Activated T-helper 1 cell treated with Interleukin-2 at 50 U/mL for 16 hours (primary cell): Measurements from ENCODE around the gene TOMT.

ENCODE experiments used
- DNase-seq: peaks from one replicate; pipeline ENCODE4 v3.0.0-alpha.2; 2020; ENCODE audit warnings: low read depth

The TOMT gene, protein sequence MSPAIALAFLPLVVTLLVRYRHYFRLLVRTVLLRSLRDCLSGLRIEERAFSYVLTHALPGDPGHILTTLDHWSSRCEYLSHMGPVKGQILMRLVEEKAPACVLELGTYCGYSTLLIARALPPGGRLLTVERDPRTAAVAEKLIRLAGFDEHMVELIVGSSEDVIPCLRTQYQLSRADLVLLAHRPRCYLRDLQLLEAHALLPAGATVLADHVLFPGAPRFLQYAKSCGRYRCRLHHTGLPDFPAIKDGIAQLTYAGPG

DNA sequence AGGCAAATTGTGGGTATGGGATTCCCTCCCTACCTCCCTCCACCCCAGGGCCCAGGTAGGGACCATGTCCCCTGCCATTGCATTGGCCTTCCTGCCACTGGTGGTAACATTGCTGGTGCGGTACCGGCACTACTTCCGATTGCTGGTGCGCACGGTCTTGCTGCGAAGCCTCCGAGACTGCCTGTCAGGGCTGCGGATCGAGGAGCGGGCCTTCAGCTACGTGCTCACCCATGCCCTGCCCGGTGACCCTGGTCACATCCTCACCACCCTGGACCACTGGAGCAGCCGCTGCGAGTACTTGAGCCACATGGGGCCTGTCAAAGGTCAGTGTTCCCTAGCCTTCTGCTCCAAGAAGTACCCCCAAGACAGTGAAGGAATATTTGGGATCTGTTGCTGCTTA lies at the start of gene TOMT:
Gene TOMT (plus strand): TSS at position 37 of the 400 bp plus-strand sequence. CDS start 28 bp downstream, at position 65.
- DNase-seq, result no peak

DNA sequence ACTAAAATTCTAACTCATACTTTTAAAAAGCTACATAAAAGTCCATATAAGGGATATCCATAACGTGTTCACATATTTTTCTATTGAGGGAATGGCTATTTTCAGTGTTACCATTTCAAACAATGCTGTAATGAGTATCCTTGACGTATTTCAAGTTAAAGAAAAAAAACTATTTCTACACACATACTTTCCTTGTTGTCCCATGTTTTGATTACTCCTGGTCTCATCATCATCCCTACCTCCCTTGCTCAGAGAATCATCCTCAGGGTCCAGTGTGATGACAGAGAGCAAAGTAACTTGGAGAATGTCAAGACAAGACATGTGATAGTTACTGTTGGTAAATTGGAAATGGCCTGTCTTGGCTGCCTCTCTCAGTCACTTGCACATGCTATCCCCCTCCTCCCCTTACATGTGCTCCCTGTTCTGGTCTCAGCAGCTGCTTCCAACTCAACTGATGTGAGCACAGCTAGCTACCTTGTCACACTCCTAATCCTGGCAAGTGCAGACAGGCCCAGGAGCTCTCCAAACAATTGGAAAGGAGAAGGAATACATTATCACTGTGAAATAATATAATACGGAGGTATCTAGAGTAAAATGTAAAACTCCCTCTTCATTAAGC lies 47.2 kb upstream of the TOMT start:
- DNase-seq, result no peak

DNA sequence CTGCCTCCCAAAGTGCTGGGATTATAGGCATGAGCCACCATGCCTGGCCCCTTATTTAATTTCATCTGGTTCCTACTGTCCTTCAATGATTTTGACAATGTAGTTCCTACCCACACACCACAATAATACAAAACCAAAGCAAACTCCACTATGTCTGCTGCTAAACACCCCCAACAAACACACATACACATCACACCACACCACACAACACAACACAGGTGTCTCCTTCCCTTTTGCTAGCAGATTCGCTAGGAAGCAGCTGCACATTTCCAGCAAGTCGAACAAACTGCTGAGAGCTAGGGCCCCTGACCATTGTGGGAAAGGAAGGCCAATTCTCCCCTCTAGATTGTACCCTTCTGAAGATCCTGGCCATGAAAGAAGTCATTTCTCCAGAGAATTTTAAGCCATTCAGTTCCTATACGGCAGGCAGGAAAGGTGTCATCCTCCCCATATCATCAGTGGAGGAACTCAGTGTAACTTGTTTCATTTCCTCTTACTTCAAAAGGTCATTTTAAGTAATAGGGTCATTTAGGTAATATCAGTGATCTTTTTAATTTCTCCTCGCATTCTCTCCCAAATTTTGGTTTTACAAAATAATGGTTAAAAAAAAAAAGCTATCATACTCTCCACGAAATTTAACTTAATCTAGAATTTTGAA lies 43.9 kb upstream of the TOMT start:
- DNase-seq, result no peak

DNA sequence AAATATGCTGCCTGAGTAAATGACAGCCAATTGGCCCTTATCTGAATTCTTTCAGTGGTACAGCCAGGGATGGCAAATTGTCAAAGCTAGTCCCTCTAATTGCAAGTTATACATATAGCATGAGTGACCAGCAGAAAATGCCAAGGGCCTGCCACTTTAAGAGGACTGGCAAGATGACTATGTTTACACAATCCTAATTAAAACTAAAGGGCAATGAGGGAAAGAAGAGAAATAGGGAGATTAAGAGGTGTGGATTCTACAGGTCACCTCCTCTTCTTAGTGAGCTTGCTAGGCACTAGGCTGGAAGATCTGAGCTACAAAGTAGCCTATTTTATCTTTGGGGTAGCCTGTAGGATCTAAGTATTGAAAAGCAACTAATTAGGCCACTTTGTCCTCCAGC lies 38.9 kb upstream of the TOMT start:
- DNase-seq, result no peak

DNA sequence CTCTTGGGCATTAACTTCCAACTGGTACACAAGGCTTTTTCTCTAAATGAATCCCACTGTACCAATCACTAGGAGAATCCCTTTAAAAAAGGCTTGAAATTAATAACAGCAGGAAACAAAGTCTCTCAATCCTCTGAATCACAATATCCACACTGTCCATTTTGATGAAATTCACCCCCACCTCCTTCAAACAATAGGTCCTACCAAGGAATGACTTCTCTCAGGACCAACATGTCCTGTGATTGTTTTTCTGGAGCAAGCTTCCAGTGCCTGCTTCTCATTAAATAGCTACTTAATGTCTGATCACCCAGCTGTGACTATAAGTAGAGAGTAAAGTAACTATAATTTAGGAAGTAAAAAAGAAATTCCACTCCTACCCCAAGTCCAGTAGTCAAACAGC lies 38.5 kb upstream of the TOMT start:
- no peak for DNase-seq

DNA sequence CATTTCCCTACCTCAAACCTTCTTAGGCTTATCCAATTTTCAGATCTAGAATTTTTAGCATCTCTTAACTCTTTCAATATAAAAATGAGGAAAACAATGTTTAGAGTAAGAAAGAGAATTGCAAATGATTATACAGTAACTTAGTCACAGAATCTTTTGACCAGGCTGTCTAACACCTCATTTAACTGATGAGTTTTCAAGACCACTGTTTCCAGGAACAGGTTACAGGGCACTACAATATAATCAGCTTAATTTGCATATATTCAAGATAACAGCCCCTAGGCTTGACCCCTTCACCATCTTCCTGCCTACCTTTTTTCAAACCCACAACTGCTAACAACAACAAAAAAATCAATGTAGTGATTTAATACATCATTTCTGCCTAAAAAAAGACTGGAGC lies 38.0 kb upstream of the TOMT start:
- no peak for DNase-seq

DNA sequence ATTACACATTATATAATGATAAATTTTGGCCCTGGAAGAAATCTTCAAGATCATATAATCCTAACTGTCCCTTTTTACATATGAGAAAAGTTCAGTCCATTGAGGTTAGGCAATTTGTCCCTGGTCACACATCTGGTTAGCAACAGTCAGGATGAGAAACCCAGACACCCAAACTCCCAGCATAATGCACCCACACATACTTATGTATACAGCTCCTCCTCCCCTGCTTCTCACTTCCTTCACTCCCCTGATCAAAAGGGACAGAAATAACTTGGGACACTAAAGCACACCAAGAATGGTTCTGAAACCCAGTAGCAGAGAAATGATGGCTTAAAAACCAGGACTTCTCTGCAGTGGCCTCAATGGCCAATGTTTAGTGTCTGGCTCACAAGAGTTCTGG lies 36.5 kb upstream of the TOMT start:
- no peak for DNase-seq

DNA sequence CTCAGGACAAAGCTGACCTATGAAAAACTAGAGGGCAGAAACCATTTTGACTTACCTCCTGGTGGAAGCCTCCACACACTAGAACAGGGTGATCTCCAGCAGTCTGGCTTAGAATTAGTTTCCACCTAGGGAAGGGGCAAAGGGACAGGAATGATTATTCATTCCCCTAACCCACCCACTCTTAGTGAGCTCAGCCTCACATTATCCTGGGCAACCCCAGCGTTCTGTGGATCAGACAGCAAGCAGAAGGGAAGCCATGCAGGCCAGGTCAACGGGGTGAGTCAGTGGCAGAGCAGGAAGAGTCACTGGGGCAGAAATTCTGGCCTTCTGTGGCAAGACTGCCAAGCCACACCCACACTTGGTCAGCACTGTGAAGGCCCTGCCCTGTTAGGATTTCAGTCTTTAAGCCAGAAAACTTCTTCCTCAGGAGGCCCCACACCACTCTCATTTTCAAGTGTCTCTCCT lies 35.9 kb upstream of the TOMT start:
- DNase-seq, result no peak

DNA sequence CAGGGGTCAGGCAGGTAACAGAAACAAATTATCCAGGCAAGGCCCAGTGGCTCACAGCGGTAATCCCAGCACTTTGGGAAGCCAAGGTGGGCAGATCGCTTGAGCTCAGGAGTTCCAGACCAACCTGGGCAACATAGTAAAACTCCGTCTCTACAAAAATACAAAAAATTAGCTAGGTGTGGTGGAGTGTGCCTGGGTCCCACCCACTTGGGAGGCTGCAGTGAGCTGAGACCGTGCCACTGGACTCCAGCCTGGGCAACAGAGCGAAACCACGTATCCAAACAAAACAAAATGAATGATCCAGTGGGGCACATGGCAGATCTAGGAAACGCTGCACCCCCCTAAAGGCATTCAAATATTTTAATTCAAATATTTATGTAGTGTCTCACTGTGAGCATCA lies 35.2 kb upstream of the TOMT start:
- no peak for DNase-seq

DNA sequence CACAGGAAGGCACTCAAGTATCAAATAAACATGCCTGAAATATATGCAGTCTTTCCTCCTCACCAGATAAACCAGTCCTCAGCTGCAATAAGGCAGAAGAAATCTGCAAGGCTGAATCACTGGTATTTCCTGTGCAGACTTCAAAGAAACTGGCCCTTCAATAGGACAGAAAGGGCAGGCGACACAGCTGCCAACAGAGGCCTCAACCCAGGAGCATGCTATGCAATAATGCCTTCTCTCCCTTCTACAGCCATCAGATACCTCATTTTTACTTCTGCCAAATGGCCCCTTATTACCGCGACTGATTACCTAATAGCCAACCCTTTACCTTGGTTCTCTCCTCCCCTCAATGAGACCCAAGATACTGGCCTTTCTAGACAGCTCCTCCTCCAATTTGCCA lies 33.4 kb upstream of the TOMT start:
- DNase-seq, result no peak

DNA sequence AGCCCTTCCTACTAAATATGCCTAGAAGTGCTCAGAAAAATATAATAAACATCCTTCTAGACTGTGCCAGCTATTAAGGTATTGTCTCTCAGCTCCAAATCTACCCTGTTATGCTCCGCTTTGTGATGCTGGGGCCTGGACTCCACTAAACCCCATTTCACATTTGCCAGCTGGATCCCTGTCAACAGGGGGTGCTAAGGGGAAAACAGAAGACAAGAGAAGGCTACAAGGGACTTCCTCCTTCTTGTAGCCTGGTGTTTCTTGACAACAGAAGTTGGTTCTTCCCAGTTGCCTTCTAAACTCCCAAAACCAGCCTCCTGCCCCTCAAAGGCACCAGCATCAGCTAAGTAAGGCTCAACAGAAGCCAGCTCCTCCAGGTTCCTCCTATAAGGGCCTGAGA lies 30.6 kb upstream of the TOMT start:
- DNase-seq, result no peak

DNA sequence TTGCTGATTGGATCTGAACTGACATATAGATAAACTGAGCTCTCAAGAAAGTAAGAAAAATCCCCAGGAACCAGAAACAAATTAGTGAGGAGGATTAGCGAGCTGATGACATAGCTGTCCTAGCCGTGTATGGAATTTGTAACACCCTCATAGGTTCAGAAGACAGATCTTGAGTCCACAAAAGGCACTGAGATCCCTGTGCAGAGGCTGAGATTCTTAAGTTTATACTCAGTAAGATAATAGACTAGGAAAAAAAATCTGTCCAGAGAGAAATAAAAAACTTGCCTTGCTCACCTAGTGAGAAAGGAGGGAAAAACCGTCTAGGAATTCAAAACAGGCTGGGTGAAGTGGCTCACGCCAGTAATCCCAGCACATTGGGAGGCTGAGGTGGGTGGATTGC lies 30.0 kb upstream of the TOMT start:
- DNase-seq, result no peak

DNA sequence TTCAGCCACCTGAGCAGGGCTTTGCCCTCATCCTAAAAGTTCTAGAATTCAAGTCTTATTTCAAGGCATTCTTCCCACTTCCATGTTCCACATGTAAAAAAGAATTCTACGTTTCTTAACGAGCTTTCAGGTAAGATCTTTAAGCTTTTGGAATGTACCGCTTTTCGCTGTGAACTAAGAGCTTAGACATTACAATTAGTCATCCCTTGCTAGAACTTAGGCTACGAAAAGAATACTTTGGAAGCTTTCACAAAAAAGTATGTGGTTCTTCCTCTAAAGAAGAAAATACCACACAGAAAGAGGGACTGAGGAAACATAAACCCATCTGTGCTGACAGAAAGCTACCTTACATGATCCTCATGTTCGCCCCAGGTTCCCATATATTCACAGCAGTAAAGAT lies 27.2 kb upstream of the TOMT start:
- no peak for DNase-seq

DNA sequence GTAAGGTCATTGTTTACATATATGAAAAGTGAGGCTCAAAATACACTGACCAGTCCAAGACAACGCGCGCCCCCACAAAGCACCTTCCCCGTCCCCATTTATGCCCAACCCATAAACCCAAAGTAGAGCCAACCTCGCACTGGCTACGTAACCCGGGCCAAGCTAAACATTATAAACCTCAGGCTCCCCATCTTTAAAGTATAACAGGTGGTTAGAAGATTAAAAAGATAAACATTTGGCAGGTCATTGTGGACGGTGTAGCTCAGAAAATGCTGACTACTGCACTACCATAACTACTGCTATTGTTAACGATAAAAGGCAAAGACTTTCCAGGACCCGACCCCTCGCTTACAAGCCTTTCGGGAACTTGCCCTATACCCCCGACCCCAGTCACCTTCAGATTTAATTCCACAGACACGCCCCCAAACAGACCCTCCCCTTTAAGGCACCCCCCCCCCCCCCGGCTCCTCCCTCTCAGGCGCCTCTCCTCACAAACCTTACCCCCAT lies 25.9 kb upstream of the TOMT start:
- DNase-seq, result no peak

DNA sequence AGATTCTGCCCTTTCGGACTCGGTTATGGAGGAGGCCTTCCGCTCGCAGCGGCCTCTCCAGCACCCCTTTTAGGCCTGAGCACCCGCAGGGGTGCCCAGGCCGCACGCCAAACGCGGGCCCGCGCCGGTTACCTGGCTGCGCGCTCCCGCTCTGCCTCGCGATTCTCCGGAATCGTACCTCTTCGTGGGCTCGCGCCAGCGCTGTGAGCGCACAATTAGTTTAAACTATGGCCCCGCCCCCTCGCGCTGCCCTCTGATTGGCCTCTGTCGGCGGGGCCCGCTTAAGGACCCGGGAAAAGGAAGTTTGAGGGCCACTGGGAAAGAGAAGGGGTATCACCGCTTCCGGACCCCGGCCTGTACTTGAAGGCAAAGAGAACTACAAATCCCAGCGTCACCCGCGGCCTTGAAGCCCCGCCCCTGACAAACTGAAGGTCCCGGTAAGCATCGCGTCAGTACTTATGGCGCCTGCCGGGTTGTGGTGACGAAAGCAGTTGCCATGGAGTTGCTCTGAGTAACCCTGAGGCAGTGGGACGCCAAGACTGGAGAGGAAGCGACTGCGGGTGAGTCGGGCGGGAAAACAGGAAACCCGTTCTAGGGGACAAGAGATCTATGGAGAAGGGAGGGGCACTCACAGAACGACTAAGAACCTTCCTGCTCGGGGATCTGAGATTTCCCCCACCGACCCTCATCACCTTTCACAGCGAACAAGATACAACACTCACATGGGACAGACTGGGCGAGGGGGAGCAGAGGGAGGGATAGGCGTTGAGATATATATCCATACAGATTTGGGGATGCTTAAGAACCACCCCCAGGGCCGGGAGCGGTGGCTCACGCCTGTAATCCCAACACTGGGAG lies 25.2 kb upstream of the TOMT start, which contains the start of the genes LRRC51 and NUMA1:
Gene LRRC51 (plus strand): TSS at position 525 of the 858 bp plus-strand sequence. CDS start 8,234 bp downstream, outside the sequence.
Gene NUMA1 (minus strand): TSS at position 217 of the 858 bp plus-strand sequence. CDS start 44,599 bp downstream, outside the sequence.
- peak; percentile 97 for DNase-seq

DNA sequence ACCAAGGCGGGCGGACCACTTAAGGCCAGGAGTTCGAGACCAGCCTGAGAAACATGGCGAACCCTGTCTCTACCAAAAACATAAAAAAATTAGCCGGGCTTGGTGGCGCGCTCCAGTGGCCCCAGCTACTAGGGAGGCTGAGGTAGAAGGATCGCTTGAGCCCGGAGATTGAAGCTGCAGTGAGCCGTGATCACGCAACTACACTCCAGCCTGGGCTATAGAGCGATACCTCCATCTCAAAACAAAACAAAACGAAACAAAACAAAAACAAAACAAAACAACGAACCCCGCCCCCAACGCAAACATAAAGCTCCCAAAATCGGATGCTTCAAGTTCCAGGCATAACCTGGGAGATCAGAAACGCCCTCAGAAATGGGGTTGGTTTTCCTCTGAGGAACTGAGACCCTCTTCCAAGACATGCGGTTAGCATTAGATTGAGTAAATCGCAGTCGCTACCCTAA lies 24.5 kb upstream of the TOMT start:
- DNase-seq, result no peak

DNA sequence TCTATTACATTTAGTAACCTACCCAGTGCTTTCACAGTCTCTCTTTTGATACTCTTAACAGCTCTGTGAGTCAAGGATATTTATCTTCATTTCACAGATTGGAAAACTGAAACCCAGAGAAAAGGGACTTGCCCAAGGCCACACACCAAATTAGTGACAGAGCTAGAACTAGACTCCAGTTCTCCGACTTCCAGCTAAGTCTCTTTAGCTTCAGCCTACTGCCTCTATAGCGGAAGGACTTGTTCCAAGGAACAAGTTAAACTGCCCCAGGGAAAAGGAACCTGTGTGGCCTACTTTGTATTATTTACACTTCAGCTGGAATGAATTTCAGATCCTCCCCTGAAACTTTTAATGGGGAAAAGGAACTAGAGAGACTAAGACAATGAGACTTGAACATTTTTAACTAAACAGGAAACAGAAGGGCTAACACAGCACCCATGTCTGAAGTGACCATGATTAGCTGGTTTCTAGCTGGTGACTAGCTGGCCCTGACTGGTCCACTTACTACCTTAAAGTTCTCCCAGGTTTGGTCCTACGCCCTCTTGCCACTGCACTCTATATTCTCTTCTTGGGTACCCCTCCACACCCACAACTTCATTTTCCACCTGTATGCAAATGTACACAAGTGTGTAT lies 23.8 kb upstream of the TOMT start:
- no peak for DNase-seq

DNA sequence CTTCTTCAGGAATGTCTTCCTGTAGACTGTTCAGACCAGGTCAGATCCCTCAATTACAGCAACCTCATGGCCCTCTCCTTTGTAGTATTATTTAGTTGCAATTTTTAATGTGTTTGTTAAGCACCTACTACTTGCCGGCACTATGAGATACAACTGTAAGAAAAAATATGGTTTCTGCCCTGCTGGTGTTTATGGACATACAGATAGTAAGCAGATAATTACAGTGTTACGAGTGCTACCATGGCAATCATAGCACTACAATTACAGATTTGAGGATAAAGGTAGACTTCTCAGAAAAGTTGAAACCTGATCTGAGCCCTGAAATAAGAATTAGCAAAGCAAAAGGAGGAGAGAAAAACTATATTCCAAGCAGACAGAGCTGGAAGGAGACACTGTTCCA lies 22.3 kb upstream of the TOMT start:
- no peak for DNase-seq

DNA sequence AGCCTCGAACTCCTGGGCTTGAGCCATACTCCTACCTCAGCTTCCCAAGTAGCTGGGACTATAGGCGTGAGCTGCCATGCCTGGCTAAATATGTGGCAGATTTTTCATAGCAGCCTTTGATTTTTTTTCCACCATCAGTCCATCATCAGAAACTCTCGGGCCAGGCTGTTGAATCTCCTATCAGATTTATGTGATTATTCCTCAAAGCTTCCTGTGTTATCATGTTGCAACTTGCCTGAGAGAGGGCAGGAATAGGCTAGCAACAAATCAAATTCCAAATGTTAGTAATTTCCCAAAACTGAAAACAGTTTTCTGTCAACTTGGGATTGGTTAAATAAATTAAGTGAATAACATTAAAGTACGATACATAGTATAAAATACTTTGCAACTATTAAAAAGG lies 21.6 kb upstream of the TOMT start:
- no peak for DNase-seq

DNA sequence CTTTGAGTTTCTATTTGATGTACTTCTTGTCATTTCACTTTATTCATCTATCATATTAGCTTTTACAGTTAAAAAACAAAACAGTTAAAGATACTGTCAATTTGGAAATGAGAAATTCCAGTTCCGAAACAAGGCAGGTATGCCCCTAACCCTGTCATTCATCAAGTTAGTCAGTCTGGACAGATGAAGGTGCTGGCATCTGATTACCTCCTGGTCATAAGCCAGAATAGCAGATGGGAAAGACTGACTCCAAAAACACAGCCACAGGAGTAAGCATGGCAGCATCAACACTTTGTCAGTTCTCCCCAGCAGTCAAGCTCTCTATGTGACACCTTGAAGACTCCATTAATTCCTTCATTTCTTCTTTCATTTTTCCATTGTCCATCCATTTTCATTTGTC lies 20.8 kb upstream of the TOMT start:
- no peak for DNase-seq

DNA sequence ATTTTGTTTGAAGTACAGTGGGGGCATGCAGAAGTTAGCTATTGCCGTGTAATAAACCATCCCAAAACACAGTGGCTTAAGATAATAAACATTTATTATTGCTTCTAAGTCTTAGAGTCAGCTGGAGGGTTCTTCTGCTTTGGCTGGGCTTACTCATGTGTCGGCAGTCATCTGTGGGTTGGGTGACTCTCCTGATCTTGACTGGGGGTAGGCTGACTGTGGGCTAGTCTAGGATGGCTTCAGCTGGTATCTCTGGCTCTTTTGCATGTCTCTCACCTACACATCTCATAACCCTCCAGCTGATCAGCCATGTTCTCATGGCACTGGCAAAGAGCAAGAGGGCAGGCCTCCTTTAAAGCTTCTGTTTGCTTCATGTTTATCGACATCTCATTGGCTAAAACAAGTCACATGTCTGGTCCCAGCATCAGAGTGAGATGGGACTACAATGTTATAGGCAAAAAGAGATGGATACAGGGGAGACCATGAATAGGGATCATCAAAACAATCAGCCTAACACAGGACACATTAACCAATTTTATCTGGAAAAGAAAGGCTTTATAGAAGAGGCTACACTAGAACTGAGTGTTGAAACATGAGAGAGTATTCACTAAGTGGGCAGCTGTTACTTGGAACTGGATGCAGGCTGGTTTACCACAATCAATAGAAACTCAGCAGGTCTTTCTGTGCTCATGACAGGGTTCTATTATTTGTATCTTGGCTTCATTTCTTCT lies 19.9 kb upstream of the TOMT start:
- no peak for DNase-seq
